HG02588 (cell line): Measurements from ENCODE around the gene ITM2B.
A peak's percentile ranks its signal among the peaks of the same experiment; 100 is the strongest.

Experiments
- ATAC-seq: cut with Tn5 transposase; IDR thresholded peaks from one replicate; pipeline ENCODE4 v1.9.1; 2021; ENCODE audit warnings: mild to moderate bottlenecking, moderate library complexity; ENCODE audit not compliant: unreplicated experiment

ITM2B gene

DNA sequence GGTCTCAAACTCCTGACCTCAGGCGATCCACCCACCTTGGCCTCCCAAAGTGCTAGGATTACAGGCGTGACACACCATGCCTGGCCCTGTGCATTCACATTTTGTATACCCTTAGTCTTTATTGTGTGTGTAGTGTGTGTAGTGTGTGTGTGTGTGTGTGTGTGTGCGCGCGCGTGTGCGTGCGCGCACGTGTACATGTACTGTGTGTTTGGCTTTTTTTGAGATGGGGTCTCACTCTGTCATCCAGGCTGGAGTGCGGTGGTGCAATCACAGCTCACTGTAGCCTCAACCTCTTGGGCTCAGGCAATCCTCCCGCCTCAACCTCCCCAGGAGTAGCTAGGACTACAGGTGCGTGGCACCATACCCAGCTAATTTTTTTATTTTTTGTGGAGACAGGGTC lies 22.1 kb downstream of the ITM2B start:
- ATAC-seq, result no peak

DNA sequence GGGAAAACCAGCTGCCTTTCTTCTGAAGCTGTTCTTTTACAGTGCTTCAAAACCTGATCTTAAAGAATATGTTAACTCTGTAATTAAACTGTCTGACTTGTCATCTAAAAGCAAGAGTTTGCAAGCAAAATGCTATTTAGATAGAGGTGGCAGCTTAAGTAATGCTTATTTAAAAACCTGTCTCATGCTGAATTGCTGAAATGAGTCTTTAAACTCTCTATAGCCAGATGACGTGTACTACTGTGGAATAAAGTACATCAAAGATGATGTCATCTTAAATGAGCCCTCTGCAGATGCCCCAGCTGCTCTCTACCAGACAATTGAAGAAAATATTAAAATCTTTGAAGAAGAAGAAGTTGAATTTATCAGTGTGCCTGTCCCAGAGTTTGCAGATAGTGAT lies 22.9 kb downstream of the ITM2B start:
- ATAC-seq, result no peak

GRCh38 chr13:48258002-48258401 lies 25.0 kb downstream of the ITM2B start:
- ATAC-seq, result no peak

DNA sequence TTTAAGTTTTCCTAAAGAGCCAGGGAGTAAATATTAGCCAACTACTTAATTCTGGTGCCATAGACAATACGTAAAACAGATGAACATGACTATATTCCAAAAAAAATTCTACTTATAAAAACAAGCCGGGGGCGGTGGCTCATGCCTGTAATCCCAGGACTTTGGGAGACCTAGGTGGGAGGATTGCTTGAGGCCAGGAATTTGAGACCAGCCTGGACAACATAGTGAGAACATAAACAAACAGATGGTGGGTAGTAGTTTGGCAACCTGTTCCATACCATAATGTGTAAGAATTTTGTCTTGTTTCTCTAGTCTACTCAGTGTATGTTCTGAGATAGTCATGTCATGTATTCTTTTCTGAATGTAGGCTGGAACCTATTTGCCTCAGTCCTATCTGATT lies 25.4 kb downstream of the ITM2B start:
- no peak for ATAC-seq

DNA sequence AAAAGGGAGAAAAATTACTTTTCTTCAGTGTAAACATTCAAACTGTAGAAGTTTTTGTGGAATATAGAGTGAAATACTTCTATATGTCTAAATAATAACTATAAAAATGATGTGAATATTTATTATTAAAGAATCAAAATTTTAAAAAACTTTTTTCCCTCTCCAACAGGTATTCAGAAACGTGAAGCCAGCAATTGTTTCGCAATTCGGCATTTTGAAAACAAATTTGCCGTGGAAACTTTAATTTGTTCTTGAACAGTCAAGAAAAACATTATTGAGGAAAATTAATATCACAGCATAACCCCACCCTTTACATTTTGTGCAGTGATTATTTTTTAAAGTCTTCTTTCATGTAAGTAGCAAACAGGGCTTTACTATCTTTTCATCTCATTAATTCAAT lies 28.0 kb downstream of the ITM2B start:
- no peak for ATAC-seq

- no peak for ATAC-seq
Observed at GRCh38 chr13:48263196-48263595, 30.2 kb downstream of the ITM2B start.

DNA sequence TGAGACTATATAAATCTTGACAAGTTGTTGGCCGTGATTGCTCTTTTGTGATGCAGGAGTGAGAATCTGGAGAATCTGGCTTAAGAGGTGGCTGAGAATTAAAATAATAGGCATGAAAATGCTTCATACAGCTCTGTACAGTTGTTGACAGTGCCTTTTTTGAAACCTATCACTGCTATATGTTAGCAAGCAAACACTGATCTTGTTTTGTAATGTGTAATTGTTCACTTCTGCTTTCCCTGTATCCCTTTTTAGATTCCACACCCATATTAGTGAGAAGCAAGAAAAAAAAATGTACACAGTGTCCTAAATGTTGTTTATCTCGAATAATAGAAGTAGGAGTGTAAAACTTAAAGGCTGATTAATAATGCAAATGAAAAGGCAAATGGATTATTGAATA lies 31.1 kb downstream of the ITM2B start:
- ATAC-seq, result no peak

GRCh38 chr13:48265217-48265815 lies 32.3 kb downstream of the ITM2B start:
- peak; percentile 67 for ATAC-seq

DNA sequence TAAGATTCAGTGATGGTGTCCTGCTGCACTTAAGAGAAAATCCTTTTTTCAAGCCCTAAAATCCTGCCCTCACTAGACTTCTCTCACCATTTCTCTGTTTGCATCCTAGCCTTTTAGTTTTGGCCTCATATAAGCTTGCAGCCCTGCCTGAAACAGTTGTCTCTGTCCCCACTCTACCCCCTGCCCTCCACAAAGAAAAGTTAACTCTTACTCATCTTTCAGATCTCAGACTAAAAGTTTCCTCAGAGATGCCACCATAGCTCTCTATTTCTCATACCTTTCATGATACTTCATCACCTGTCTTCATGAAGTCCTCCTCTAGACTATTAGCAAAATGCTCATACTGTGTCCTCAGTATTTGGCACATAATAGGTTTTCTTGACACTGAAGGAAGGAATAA lies 33.1 kb downstream of the ITM2B start:
- no peak for ATAC-seq

GRCh38 chr13:48266701-48267639 lies 34.0 kb downstream of the ITM2B start:
- ATAC-seq, result no peak

GRCh38 chr13:48268019-48268418 lies 35.0 kb downstream of the ITM2B start:
- ATAC-seq, result no peak

DNA sequence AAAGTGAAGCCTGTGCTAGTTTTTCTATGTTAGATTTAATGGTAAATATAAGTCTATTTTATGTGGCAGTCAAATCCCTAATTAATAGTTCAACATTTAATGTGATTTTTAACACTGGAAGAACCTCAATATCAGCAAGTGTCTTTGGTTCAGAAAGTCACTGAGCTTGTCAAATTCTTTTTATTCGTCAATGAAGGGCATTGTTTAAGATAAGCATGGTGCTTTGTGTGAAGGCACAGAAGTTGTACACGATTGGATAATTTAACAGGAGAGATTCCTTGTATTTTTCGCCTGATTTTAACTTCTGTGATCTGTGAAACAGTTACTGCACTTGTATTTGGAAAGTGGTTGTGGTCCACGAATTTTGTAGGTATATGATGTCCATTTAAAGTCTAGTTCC lies 40.3 kb downstream of the ITM2B start:
- no peak for ATAC-seq

GRCh38 chr13:48275507-48275906 lies 42.5 kb downstream of the ITM2B start:
- no peak for ATAC-seq

DNA sequence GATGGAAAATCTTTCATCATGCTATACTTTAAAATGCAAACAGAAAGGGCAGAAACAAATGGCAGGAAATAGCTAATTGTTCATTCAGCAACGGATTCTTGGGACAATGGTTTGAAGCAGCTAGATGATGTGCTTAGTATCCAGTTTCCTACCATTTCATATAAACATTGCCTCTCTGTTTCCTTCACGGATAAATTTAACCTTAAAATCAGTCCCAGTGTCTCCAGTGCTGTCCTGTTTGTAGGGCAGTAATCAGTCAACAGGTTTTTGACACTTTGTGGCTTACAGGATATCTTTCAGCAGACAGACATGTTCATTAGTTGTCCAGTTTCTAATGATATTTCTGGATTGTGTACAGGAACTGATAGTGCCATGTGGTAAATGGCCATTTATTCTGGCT lies 45.8 kb downstream of the ITM2B start:
- ATAC-seq, result no peak

- no peak for ATAC-seq
Observed at GRCh38 chr13:48281556-48281955, 48.5 kb downstream of the ITM2B start.

GRCh38 chr13:48291730-48292129 lies 58.7 kb downstream of the ITM2B start:
- ATAC-seq, result no peak

DNA sequence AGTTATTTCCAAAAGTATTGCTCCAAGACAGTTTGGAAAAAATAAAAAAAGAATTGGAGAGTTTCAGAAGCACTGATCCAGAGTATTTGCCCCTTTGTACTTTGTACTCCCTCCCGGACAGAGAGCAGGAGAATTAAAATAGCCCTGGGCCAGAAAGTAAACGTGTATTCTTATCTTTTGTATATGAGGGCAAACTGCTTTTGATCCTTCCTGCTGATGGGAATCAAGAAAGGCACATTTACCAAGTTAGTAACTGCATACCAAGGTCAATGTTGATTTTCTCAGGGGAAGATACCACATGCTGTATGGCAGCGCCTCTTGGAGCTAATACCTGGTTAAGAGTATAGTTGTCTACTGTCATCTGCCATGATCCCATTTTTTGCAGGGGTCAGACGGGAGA lies 59.6 kb downstream of the ITM2B start:
- ATAC-seq, result no peak

GRCh38 chr13:48294653-48295052 lies 61.6 kb downstream of the ITM2B start:
- no peak for ATAC-seq

GRCh38 chr13:48295271-48295670 lies 62.3 kb downstream of the ITM2B start:
- no peak for ATAC-seq

DNA sequence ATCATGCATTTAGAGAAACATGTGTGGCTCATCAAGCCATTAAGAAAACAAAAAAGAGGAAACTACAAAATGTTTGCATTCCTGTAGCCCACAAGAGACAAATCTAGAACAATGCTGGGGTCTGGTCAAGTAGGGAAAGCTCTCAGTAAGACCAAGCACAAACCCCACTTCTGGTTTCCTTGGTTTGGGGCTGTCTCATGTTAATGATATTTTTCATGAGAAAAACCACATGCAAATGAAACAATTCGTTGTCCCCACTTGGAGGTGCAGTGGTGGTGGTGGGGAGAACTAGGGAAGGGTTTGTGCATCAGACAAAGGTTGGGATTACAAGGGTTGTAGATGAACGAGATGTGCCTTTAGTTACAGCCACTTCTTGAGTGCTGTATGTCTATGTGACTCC lies 63.5 kb downstream of the ITM2B start:
- no peak for ATAC-seq

GRCh38 chr13:48297131-48297786 lies 64.3 kb downstream of the ITM2B start:
- ATAC-seq, result no peak

DNA sequence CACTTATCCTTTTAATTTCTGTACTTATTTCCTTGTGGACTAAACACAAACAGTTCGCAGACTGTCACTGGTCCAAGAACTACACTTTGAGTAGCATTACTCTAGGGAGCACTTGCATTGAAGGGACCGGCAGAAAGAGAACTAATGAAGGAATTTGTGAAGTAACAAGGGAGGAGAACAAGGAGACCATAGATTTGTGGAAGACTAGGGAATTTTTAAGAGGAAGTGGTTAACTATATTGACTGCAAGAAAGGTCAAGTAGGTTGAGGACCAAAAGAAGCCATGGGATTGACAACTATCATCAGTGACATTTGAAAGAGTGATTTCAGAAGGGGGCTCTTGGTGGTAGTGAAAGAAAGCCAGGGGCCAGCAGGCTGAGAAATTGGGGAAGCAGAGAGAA lies 66.6 kb downstream of the ITM2B start:
- ATAC-seq, result no peak
